ENCODE measurements around the gene RNASE12. TPM values are rescaled to one million over a fixed set of nuclear protein-coding genes. Genes with fewer than 3 reads are reported as not detected.

RNASE12 gene
- total and polyA plus RNA-seq, 2 donors (not counting 3 experiments of a cell fraction or from before 2014, with no cell fraction given), result not detected

DNA sequence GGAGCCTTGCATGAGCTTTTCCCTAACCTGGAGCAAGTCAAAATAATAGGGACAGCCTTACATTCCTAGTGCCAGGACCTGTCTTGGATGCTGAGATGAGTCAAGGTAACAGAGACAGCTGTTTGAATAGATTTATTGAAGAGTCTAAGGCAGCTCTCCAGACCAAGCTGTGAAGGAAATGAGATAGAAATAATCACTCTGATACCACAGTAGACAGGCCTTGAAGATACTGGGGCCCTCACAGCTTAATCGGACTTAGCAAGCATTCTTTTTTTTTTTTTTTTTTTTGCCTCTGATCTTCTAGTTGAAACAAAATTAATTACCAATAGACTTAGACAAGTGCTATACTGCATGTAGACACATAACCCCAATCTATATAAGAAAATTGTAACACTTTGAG is 27.2 kb downstream of the RNASE12 start:
- Histone ChIP-seq H3K9me1 (replicated peaks; ENCODE audit: control insufficient read depth, extremely low read depth, insufficient read depth, low read length) (no peaks in the 10 kb centered on the region), H3K4me1 (ENCODE audit: control insufficient read depth, extremely low read depth, insufficient read depth, low read length) (no peaks in the 10 kb centered on the region), H3K4me2 (ENCODE audit: insufficient read depth, low read length) (no peak overlapping the region), H3K9me3 (replicated peaks; ENCODE audit: control insufficient read depth, insufficient read depth, low read length) (no peaks in the 10 kb centered on the region), H3K27ac (ENCODE audit: insufficient read depth, low read depth, low read length) (no peak overlapping the region), H3K4me3 (replicated peaks in 1 of 3; ENCODE audit: insufficient read depth in 1 of 3, low read depth in 1 of 3, low read length in 3 of 3) (no peak overlapping the region), H3K9ac (replicated peaks; ENCODE audit: extremely low read depth, insufficient read depth, low read length) (no peak overlapping the region), H2AFZ (ENCODE audit: low read depth, low read length) (no peak overlapping the region), H3K79me2 (ENCODE audit: control insufficient read depth, insufficient read depth, low read length) (no peaks in the 10 kb centered on the region), H4K20me1 (replicated peaks; ENCODE audit: control insufficient read depth, extremely low read depth, insufficient read depth, low read length) (no peaks in the 10 kb centered on the region), H3K27me3 (ENCODE audit: control insufficient read depth in 2 of 2, insufficient read depth in 2 of 2, low read length in 2 of 2) (peaks cover 9% of the 10 kb centered on the region in 2 experiments), H3K36me3 (ENCODE audit: control insufficient read depth in 2 of 2, extremely low read depth in 1 of 2, insufficient read depth in 2 of 2, low read length in 2 of 2) (no peaks in the 10 kb centered on the region)
- ChIA-PET POLR2A (no interaction called here), CTCF (no interaction called here)
- TF ChIP-seq, protein P1, sequence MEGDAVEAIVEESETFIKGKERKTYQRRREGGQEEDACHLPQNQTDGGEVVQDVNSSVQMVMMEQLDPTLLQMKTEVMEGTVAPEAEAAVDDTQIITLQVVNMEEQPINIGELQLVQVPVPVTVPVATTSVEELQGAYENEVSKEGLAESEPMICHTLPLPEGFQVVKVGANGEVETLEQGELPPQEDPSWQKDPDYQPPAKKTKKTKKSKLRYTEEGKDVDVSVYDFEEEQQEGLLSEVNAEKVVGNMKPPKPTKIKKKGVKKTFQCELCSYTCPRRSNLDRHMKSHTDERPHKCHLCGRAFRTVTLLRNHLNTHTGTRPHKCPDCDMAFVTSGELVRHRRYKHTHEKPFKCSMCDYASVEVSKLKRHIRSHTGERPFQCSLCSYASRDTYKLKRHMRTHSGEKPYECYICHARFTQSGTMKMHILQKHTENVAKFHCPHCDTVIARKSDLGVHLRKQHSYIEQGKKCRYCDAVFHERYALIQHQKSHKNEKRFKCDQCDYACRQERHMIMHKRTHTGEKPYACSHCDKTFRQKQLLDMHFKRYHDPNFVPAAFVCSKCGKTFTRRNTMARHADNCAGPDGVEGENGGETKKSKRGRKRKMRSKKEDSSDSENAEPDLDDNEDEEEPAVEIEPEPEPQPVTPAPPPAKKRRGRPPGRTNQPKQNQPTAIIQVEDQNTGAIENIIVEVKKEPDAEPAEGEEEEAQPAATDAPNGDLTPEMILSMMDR (IDR thresholded peaks at IDR 0.05; ENCODE audit: extremely low read depth in 1 of 2, insufficient read depth in 1 of 2, low read depth in 1 of 2, low read length in 2 of 2), result no peak
- DNase-seq (ENCODE audit: low read depth, low spot score) (no peak), FAIRE-seq (no peak)
- dilution Hi-C loops (cut with MboI; ENCODE audit: extremely low pct_ligation_motif_present, low sequenced_read_pairs), result no loop called here
- intact Hi-C loops (cut with micrococcal nuclease), result no loop called here
- no TSS peak for BruUV-seq (replicated peaks)

DNA sequence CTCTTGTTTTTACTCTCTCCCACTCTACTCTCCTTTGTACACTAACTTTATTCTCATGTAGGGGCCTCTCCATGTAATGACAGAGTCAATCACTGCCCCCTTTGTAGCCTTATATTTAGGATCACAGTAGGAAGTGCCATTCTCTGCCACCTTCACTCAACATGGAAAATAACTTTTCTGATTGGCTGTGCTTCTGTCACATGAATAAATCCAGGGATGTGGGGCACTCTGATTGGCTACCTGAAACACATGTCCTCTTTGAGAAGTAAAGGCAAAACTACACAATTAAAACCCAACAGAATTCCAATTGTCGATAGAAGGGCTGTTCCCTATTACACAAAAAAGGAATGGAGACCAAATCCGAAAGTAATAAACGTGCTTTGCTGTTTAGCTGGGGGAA is 30.2 kb downstream of the RNASE12 start, which contains the start of gene RNASE9:
Gene RNASE9, minus strand, starts transcription at position 87 of the 400 bp plus-strand sequence.
- intact Hi-C loops (cut with micrococcal nuclease), result no loop called here
- TF ChIP-seq GATA2 (IDR thresholded peaks at IDR 0.05; ENCODE audit: insufficient read depth, insufficient read length, low read depth, low read length), result no peak
- no peak for TF ChIP-seq FOS (IDR thresholded peaks at IDR 0.05; ENCODE audit: borderline replicate concordance, insufficient read depth, low read length)
- no peak for TF ChIP-seq MYC (IDR thresholded peaks at IDR 0.05; ENCODE audit: low read depth, low read length)
- TF ChIP-seq JUN (IDR thresholded peaks at IDR 0.05; ENCODE audit: borderline replicate concordance, insufficient read depth, insufficient read length, low read depth), result no peak
- TF ChIP-seq POLR2AphosphoS5 (IDR thresholded peaks at IDR 0.05; ENCODE audit: insufficient read depth, low read depth, low read length), result no peak
- TF ChIP-seq EZH2 (IDR thresholded peaks at IDR 0.05; ENCODE audit: borderline replicate concordance, low read depth, low read length, severe bottlenecking), result no peak
- no peak for TF ChIP-seq POLR2A (IDR thresholded peaks at IDR 0.05; ENCODE audit: low read depth, low read length)
- TF ChIP-seq, protein P2, sequence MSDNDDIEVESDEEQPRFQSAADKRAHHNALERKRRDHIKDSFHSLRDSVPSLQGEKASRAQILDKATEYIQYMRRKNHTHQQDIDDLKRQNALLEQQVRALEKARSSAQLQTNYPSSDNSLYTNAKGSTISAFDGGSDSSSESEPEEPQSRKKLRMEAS (IDR thresholded peaks at IDR 0.05; ENCODE audit: insufficient read depth, insufficient read length), result no peak
- TF ChIP-seq, protein P1 (IDR thresholded peaks at IDR 0.05; ENCODE audit: extremely low read depth in 1 of 2, insufficient read depth in 1 of 2, low read depth in 1 of 2, low read length in 2 of 2), result no peak
- Histone ChIP-seq H3K9me3 (replicated peaks; ENCODE audit: control insufficient read depth, insufficient read depth, low read length) (no peaks in the 10 kb centered on the region), H3K4me3 (replicated peaks in 1 of 3; ENCODE audit: insufficient read depth in 1 of 3, low read depth in 1 of 3, low read length in 3 of 3) (no peak within 1 kb of the TSS), H3K4me2 (ENCODE audit: insufficient read depth, low read length) (no peak within 1 kb of the TSS), H3K36me3 (ENCODE audit: control insufficient read depth in 2 of 2, extremely low read depth in 1 of 2, insufficient read depth in 2 of 2, low read length in 2 of 2) (no peaks in the 10 kb centered on the region), H3K27ac (ENCODE audit: insufficient read depth, low read depth, low read length) (no peak within 1 kb of the TSS), H3K27me3 (ENCODE audit: control insufficient read depth in 2 of 2, insufficient read depth in 2 of 2, low read length in 2 of 2) (peaks cover 9% of the 10 kb centered on the region in 2 experiments), H2AFZ (ENCODE audit: low read depth, low read length) (no peak within 1 kb of the TSS), H4K20me1 (replicated peaks; ENCODE audit: control insufficient read depth, extremely low read depth, insufficient read depth, low read length) (no peaks in the 10 kb centered on the region), H3K79me2 (ENCODE audit: control insufficient read depth, insufficient read depth, low read length) (no peaks in the 10 kb centered on the region), H3K9me1 (replicated peaks; ENCODE audit: control insufficient read depth, extremely low read depth, insufficient read depth, low read length) (no peaks in the 10 kb centered on the region), H3K4me1 (ENCODE audit: control insufficient read depth, extremely low read depth, insufficient read depth, low read length) (no peaks in the 10 kb centered on the region), H3K9ac (replicated peaks; ENCODE audit: extremely low read depth, insufficient read depth, low read length) (no peak within 1 kb of the TSS)
- POLR2A ChIA-PET, result no interaction called here
- CTCF ChIA-PET, result interaction anchor here (1.2 kb wide), 1 partner anchor 30 kb away, joined by 3 read pairs; no protein-coding TSS in a partner anchor
- dilution Hi-C loops (cut with MboI; ENCODE audit: extremely low pct_ligation_motif_present, low sequenced_read_pairs), result no loop called here
- FAIRE-seq (no peak), DNase-seq (ENCODE audit: low read depth, low spot score) (no peak)
- BruUV-seq (replicated peaks), result no TSS peak
